SIG-M5 treated with dmso at 0.1 percent for 504 hours (cell line): ENCODE measurements around the gene PARD3.

Source experiments
- DNase-seq: peaks from one replicate; lab custom pipeline; 2025; ENCODE audit not compliant: unreplicated experiment; lab: John Stamatoyannopoulos, UW

Gene PARD3

GRCh38 chr10:34825414-34825813 is 10.3 kb upstream of the PARD3 start:
- no peak for DNase-seq

- no peak for DNase-seq
Measured at GRCh38 chr10:34824870-34825269, 9.8 kb upstream of the PARD3 start.

GRCh38 chr10:34821587-34822585 is 6.8 kb upstream of the PARD3 start:
- DNase-seq, result no peak

- no peak for DNase-seq
Measured at GRCh38 chr10:34817586-34817985, 2.5 kb upstream of the PARD3 start.

- no peak for DNase-seq
Measured at GRCh38 chr10:34817054-34817453, 2.0 kb upstream of the PARD3 start.

GRCh38 chr10:34816501-34817002 is 1.5 kb upstream of the PARD3 start:
- DNase-seq, result no peak

GRCh38 chr10:34816085-34816496 is 995 bp upstream of the PARD3 start:
- DNase-seq, result no peak

- no peak for DNase-seq
Measured at GRCh38 chr10:34814913-34815184, 247 bp downstream of the PARD3 start.

- DNase-seq, result no peak
Measured at GRCh38 chr10:34814223-34814912, 728 bp downstream of the PARD3 start.

- DNase-seq, result no peak
Measured at GRCh38 chr10:34813626-34814222, 1.4 kb downstream of the PARD3 start.

GRCh38 chr10:34812771-34813170 is 2.3 kb downstream of the PARD3 start:
- DNase-seq, result no peak

GRCh38 chr10:34811968-34812514 is 3.1 kb downstream of the PARD3 start:
- no peak for DNase-seq

GRCh38 chr10:34811126-34811967 is 3.7 kb downstream of the PARD3 start:
- DNase-seq, result no peak

- no peak for DNase-seq
Measured at GRCh38 chr10:34809796-34810195, 5.3 kb downstream of the PARD3 start.

GRCh38 chr10:34808801-34809745 is 6.0 kb downstream of the PARD3 start:
- DNase-seq, result no peak

GRCh38 chr10:34808336-34808735 is 6.8 kb downstream of the PARD3 start:
- DNase-seq, result no peak

GRCh38 chr10:34804306-34804705 is 10.8 kb downstream of the PARD3 start:
- DNase-seq, result no peak

- no peak for DNase-seq
Measured at GRCh38 chr10:34802692-34803091, 12.4 kb downstream of the PARD3 start.

- no peak for DNase-seq
Measured at GRCh38 chr10:34801097-34801733, 13.9 kb downstream of the PARD3 start.
